HG02970 (cell line): ENCODE data around the gene DCUN1D5.

Source experiments
- ATAC-seq: cut with Tn5 transposase; IDR thresholded peaks from one replicate; pipeline ENCODE4 v1.9.1; 2021; ENCODE audit warnings: mild to moderate bottlenecking, moderate library complexity, moderate number of reproducible peaks; ENCODE audit not compliant: unreplicated experiment, low FRiP score

DCUN1D5 gene

DNA sequence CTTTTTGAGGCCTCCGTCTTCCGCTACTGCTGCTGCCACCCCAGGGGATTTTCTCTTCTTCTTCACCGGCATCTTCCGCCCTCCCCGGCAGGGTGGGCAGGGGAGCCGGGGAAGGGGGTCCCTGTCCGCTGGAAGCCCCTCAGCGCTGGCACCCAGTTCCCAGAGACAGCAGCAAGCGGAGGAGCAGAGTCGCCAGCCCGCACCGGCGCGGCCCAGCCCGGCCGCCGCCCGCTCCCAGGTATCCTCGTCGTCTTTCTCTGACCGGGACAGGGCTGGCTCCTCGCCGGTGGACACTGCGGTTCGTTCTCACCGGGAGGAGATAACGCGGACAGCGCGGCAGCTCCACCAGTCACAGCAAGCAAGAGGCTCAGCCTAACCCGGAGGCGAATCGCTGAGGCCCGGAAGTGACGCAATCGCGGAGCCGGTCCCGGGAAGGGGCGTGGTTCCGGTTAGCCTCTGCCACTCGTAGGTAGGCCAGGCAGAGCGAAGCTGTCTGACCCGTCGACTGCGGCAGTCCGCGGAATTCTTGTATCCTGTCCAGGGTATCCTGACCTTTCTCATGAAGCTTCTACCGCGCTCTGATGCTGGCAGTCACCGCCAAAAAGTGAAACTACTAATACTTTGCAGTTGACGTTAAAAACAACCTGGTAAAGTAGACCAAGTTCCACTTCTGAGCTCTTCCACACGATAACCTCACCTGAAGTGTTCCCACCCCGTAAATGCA, at the start of gene DCUN1D5:
Gene DCUN1D5 (minus strand): TSS at position 360 of the 724 bp plus-strand sequence. CDS start 288 bp downstream, at position 72.
- ATAC-seq, result peak; percentile 100

DNA sequence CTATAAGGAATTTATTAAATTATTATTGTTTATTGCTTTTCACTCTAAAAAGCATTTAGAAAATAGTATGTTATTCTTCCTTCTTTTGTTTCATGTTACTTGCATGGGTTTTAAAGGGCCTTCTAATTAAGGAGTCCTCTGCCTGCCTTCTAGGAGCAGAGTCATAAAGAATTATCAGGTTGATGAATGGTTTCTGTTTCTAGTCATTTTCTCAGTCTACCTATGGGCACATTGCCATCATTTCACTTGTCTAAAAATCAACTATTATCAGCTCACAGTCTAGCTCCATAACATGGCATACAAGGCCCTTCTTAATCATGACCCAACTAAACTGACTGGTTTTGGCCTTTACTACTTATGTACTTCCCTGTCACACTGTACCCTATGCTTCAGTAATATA, 33.5 kb upstream of the DCUN1D5 start:
- no peak for ATAC-seq

DNA sequence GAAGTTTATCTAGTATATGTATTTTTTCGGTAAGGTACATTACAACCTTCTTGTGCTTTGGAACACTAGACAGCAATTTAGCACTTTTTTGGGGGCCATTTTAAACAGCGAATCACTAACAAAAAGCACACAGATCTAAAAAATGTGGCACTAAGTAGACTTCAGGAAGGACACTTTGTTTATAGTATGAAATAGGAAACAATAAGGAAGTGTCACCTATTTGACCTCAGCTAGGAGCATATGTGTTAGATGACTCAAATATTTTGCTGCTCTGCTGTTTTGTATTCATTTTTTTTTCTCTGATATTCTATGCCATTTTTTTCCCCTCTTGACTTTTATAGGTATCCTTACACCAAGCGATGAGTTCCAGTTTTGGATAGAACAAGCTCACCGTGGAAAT, 22.9 kb upstream of the DCUN1D5 start:
- ATAC-seq, result no peak

DNA sequence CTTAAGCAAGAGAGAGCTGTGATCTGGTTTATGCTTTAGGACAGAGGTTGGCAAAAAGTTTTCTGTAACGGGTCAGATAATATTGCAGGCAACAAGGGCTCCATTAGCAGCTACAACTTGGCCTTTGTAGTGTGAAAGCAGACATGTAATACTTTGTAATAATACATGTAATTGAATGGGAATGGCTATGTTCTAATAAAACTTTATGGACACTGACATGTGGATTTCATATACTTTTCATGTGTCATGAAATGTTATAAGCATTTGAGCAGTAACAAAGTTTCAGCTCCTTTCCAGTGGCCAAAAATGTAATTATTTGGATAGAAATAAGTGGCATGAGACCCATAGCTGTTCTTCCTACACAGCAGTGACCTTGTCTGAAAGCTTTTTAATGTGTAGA, 20.4 kb upstream of the DCUN1D5 start:
- ATAC-seq, result no peak

DNA sequence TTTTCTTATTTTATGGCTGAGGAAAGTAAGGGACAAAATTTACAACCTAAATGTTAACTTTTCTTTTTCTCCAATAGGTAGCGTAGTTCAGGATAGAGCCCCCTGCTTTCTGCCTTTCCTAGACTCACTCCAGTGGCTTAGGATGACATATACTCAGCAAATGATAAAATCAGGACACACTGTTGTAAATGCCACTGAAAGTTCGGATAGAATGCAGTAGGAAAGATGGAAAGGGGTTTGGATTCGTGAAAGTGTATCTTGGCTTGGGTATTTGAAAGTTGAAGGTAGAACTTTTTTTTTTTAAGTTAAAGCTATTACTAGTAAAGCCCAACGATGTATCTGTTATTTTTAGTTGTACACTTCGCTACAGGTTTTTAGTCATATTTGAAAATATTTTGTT, 19.4 kb upstream of the DCUN1D5 start:
- no peak for ATAC-seq

DNA sequence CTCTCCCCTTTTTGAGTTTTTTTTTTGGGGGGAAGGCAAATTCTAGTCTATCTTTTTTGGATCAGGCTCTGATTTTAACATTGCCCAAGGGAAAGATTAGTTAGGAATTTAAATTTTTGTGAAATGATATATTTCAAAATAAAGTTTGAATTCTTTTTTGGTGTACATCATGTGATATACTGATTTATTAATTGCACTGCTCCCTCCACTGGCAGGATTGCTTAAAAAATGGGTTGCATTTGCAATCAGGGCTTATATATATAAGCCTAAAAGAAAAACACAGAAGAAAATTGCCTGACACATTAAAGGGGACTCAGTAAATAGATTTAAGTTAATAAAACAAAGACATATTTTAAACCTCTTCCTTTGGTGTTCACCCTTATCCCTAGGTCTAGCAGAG, 18.4 kb upstream of the DCUN1D5 start:
- ATAC-seq, result no peak

DNA sequence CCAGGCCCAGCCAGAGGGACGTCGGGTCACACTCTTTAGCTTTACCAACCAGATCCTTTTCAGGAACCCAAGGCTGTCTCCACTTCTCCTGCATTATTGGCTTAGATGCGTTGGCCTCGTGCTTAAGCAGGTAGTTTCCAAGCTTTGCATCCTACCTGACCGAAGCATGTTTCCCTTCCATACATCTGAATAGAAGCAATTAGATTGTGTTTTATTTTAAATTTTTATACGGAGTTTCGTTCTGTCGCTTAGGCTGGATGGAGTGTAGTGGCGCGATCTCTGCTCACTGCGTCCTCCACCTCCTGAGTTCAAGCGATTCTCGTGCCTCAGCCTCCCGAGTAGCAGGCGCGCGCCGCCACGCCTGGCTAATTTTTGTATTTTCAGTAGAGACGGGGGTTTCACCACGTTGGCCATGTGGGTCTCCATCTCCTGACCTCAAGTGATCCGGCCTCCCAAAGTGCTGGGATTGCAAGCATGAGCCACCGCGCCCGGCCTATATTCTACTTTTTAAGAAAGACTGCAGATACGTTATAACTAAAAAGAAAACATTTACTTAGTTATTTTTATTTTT, 17.9 kb upstream of the DCUN1D5 start:
- peak; percentile 16 for ATAC-seq

DNA sequence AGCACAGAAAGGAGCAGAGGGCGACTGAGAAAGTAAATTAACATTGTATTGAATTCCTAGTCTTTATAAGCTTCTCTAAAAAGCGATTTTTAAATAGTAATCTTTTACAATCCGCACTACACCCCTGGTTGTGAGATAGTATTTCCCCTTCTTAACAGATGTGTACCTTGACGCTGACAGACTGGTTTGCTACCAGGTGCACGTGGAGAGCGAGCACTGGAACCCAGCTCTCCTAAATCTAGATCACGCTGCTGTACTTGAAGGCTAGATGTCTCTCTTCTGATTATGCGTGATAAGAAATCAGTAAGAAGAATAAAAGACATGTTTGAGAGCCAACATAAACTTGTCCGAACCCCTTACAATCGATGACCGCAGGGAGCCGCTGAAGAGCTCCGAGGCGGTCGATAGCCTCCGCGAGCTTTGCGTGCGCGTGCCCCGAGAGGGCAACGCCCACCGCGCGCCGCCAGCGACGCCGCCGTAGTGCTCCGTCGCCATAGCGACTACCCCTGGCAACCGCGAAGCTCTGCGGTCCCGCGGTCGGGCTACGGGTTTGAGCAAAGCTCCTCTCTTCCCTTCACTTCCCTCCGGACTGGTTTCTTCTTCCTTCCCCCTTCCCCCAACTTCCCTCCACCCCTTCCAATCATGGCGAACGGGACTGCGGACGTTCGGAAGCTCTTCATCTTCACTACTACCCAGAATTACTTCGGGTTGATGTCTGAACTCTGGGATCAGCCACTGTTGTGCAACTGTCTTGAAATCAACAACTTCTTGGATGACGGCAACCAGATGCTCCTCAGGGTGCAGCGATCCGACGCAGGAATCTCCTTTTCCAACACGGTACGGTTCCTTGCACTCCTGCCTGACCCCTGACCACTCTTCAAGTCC, 17.2 kb upstream of the DCUN1D5 start, which contains the start of gene DYNC2H1:
Gene DYNC2H1 (plus strand): TSS at position 494 of the 885 bp plus-strand sequence. CDS start 149 bp downstream, at position 643.
- ATAC-seq, result peak; percentile 100

DNA sequence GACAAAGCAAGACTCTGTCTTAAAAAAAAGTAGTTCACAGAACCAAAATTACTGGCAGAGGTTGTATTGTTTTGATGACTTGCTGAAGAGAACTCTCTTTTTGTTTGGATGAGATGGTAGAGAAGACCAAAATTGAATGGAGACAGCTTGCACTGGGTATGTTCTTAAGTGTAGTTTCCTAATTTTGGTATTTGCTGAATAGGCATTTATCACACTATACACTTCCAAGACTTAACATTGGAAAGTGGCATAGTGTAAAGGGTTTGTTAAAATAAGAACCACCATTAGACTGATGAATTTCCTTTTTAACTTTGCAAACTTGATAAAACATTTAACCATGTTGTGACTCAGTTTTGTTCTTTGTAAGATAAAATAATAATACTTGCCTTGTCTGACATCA, 5.3 kb upstream of the DCUN1D5 start:
- no peak for ATAC-seq

DNA sequence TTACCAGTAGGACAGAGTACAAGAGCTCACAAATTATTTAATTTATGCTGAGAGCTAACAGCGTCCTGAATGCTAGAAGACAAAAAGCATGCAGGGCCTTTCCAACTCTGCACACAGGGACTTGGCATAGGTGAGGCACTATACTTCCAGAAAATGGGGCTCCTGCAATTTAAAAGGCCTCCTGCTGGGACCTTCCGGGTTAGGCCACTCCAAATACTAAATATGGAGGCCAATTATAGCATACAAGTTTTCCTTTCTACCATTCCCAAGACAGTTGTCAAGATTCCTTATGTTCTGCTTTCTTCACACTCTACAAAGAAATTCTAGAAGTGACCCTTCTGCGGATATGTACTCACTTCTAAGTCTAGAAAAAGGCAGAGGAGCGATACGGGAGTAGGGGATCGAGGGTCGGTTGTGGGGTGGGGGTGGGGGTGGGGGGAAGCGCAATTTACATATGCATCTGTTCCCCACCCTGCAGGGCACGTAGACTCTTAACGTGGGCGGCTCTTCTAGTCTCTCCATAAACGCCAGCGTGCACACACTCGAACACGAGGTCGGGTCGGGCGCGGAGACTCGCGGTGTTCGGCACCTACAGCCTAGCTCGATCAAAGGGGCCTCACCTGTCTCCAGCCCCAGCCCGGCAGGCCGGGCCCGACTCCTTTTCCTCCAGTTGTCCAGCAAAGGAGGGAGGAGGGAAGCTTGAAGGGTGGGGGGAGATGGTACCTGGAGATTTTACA, 728 bp downstream of the DCUN1D5 start:
- ATAC-seq, result peak; percentile 33

DNA sequence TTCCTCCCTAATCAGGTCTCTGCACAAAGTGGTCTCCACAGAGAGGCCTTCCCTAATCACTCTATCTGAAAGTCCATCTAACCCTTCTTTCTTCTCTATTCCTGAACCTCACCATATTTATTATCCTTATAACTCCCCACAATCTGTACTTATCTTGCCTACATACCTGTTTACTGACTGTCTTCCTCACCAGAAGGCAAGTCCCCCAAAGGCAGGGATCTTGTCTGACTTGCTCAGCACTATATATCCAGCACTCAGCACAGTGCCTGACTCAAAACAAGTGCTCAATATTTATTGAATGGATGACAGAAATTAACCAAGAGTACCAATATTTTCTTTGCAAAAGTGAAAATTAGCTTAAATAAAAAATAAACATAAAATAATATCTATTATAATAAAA, 5.5 kb downstream of the DCUN1D5 start:
- ATAC-seq, result no peak

DNA sequence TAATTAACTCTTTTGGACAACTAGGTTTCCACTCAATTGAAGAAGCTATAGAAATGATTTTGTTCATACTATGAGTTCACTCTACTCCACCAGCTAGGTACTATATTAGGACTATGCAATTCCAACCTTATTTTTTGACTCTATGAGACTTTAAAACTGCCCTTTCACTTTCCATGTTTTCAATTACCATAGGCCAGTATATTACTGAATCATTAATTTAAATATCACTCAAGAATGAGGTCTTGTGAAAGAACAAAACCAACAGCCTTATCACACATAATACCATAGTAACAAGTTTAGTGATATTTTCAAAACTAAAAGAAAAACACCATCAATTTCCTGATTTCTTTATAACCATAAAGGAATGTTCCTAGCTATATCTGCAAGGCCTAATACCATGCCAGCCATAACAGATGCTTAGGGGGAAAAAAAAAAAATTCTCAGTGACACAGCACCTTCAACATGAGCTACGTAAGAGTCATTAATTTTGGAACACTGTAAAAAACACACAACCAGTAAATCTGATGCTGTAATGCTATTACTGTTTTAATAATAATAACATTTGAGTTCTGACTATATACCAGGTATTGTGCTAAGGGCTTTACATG, 6.1 kb downstream of the DCUN1D5 start:
- no peak for ATAC-seq

DNA sequence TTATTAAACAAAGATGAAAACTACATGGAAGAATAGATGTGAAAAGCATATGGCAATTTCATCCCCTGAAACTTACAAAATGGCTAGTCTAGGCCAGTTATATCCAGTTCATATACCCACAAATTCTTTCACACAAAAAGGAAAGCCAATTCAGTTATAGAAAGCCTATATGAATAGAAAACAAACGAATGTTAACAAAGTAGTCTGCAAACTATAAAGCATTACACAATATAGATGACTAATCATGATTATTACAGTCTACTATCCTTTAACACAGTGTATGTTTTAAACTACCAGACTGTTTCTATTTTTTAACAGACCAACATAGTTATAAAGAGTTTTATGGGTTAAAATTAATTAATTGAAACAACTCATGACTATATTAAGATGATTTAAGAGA, 12.1 kb downstream of the DCUN1D5 start:
- ATAC-seq, result no peak

DNA sequence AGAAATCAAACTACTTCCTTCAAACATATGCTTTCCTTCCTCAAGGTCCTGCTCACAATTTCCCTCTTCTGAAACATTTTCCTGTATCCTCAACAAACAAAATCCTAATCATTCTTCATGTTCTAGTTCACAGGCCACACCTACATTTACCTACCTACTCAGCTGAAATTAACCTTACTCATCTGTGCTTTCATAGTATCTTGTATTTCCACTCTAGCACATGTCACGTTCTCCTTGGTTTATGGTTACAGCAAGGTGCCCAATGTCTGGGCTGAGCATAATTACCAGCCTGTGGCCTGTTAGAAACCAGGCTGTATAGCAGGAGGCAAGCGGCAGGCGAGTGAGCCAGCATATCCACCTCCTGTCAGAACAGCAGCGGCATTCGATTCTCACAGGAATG, 13.2 kb downstream of the DCUN1D5 start:
- ATAC-seq, result no peak

DNA sequence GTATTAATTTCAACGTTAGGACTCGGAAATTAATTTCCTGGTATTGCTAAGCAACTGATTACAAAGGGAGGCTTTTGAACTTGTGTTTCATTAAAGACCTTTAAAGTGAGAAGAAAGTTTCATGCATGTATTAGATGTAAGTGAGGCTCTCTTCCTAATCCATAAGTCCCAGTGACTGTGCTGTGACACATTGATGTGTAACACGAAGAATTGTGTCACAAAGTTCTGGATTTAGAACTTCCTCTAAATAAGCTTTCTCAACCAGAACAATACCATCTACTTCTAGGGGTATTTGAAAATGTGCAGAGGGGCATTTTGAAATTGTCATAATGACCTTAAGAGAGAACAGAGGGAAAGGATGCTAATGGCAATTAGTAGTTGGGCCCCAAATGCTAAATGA, 14.4 kb downstream of the DCUN1D5 start:
- ATAC-seq, result no peak

DNA sequence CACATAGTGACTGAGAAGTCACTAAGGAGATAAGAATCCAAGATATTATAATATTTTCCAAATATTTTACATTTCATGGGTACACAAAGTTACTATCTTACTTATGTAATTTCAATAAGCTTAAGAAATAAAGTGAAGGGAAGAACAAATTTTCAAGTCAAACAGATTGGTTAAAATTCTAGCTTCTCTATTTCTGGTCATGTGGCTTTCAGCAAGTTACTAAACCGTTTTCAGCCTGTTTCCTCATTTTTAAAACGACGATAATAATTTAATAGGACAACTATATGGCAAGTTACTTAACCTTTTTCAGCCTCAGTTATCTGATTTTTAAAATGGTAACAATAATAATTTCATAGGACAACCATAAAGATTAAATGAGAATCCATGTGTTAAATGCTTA, 15.6 kb downstream of the DCUN1D5 start:
- no peak for ATAC-seq

DNA sequence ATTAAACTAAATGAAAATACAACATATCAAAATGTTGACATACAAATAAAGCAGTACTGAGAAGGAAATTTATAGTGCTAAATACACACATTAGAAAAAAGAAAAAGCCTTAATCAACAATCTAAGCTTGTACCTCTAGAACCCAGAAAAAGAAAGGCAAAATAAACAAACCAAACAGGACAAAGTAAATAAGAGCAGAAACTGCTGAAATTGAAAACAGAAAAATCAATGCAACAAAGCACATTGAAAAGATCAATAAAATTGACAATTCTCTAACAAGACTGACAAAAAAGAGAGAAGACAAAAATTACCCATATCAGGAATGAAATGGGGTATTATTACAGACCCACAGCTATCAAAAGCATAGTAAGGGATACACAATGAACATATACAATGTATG, 21.0 kb downstream of the DCUN1D5 start:
- no peak for ATAC-seq

DNA sequence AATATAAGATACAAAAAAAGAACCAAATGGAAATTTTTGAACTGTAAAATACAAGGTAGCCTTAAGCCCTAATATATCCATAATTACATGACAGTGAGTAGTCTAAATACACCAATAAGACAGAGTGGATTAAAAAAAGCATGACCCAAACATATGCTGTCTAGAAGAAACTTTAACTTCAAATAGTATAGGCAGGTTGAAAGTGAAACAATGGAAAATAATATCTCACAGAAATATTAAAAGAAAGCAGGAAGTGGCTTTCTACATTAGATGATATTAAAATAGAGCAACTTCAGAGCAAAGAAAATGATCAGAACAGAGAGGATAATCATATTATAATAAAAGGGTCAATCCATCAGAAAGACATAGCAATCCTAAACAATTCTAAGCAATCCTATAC, 21.8 kb downstream of the DCUN1D5 start:
- no peak for ATAC-seq

DNA sequence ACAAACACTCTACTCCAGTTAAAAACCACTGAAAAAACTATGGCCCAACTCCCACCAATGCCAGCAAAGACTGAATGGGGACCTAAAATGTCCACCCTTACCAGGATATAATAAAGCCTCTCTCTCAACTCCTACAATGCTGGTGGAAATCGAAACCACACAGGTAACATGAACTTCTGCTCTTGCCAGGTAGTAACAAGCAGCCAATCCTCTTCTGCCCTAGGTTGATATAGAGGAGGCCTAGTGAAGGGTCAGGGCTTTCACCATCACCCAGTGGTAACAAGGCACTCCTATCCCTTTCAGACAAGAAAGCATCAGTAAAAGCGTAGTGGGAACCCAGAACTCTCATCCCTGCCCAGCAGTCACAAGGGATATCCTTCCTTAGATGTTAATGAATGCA, 22.6 kb downstream of the DCUN1D5 start:
- no peak for ATAC-seq

DNA sequence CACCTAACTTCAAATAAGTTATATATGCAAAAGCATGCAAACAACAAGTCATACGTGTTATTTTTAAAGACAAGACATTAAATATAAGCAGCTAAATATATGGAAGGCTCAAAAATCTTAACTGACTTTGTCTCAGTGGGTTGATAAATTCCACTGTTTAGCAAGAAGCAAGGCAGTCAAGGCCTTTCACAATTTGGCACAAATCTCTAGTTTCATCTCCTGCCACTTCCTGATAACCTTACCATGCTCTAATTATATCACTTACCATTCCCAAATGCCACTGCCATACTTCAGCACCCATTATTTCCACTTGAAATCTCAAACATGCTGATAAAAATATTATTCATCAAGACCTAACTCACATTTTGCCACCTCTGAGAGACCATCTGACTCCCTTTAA, 24.8 kb downstream of the DCUN1D5 start:
- no peak for ATAC-seq
